Brain microvascular endothelial cell (primary cell): ENCODE data around the gene KCNQ1.

ENCODE experiments used
- DNase-seq: peaks from one replicate; pipeline ENCODE4 v3.0.0-alpha.2; 2020
- H3K27ac ChIP-seq: fragments of 250-450 bp; sonication (Bioruptor Pico); 2 replicates; pipeline ENCODE4 v1.5.1; 2020; ENCODE audit warnings: mild to moderate bottlenecking, moderate library complexity
- H3K27me3 ChIP-seq: fragments of 250-450 bp; sonication (Bioruptor Pico); replicated peaks from 2 replicates; pipeline ENCODE4 v1.5.1; 2020; ENCODE audit warnings: mild to moderate bottlenecking
- H3K36me3 ChIP-seq: fragments of 250-450 bp; sonication (Bioruptor Pico); replicated peaks from 2 replicates; pipeline ENCODE4 v1.5.1; 2020; ENCODE audit warnings: mild to moderate bottlenecking
- H3K4me3 ChIP-seq: 2 replicates; pipeline ENCODE4 v1.5.1; 2011; ENCODE audit warnings: low read depth, mild to moderate bottlenecking, control low read depth, low read length, moderate library complexity
- in situ Hi-C: cut with HindIII; loops from 2 replicates; pipeline ENCODE4 v1.10.0; 2017; ENCODE audit warnings: low sequenced_read_pairs, low pct_ligation_motif_present
- TF ChIP-seq, protein P1 (sequence below): IDR thresholded peaks from 2 replicates; pipeline ENCODE4 v1.5.1; 2011; ENCODE audit warnings: low read depth, mild to moderate bottlenecking, moderate library complexity, low read length, control low read depth, inconsistent platforms; ENCODE audit errors: missing control alignments

Gene KCNQ1

DNA sequence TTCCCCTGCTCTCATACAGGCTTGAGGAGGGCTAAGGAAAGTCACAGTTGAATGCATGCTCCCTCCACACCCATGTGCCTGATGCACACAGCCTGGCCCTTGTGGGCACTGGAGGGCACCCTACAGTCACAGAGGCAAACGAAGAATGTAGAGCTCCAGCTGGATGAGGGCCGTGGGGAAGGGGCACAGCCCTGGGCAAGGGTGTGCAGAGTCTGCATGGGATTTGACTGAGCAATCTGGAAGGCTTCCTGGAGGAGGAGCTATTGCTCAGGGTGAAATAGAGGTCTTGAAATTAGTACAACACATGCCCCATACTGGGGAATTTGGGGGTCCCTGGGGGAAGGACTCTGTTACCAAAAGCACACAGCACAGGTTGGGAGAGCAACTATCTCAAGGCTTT, 64.0 kb downstream of the KCNQ1 start:
- Histone ChIP-seq H3K27ac (no peak overlapping the region), H3K27me3 (peaks cover 6% of the 10 kb centered on the region), H3K36me3 (no peaks in the 10 kb centered on the region), H3K4me3 (no peak overlapping the region)
- no peak for DNase-seq
- TF ChIP-seq, protein P1, sequence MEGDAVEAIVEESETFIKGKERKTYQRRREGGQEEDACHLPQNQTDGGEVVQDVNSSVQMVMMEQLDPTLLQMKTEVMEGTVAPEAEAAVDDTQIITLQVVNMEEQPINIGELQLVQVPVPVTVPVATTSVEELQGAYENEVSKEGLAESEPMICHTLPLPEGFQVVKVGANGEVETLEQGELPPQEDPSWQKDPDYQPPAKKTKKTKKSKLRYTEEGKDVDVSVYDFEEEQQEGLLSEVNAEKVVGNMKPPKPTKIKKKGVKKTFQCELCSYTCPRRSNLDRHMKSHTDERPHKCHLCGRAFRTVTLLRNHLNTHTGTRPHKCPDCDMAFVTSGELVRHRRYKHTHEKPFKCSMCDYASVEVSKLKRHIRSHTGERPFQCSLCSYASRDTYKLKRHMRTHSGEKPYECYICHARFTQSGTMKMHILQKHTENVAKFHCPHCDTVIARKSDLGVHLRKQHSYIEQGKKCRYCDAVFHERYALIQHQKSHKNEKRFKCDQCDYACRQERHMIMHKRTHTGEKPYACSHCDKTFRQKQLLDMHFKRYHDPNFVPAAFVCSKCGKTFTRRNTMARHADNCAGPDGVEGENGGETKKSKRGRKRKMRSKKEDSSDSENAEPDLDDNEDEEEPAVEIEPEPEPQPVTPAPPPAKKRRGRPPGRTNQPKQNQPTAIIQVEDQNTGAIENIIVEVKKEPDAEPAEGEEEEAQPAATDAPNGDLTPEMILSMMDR, result no peak
- in situ Hi-C loops, result no loop called here

DNA sequence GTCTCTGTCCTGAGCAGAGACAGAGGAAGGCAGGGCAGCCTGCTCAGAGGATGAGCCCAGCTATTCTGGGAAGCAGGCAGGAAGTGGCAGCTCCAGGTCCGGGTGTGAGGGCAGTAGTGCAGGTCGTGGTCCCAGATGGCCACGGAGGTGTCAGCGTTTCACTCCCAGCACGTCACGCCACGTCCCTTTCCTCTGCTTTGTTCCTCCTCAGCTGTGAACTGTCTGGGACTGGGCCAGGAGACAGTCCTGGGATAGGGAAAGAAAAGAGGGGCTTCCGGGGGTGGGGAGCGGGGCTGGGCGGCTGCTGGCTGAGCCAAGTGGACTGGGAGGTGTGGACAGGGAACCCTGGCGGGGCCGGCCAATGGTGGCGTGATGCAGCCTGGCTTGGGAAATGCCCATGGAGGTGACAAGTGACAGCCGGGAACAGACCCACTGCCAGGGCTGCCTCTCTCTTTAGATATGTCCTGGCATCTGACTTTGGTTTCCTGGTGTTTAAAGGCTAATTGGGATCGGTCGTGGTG, 64.7 kb downstream of the KCNQ1 start:
- in situ Hi-C loops, result no loop called here
- no peak for DNase-seq
- TF ChIP-seq, protein P1, result no peak
- Histone ChIP-seq H3K4me3 (no peak overlapping the region), H3K27me3 (peaks cover 6% of the 10 kb centered on the region), H3K27ac (no peak overlapping the region), H3K36me3 (no peaks in the 10 kb centered on the region)

DNA sequence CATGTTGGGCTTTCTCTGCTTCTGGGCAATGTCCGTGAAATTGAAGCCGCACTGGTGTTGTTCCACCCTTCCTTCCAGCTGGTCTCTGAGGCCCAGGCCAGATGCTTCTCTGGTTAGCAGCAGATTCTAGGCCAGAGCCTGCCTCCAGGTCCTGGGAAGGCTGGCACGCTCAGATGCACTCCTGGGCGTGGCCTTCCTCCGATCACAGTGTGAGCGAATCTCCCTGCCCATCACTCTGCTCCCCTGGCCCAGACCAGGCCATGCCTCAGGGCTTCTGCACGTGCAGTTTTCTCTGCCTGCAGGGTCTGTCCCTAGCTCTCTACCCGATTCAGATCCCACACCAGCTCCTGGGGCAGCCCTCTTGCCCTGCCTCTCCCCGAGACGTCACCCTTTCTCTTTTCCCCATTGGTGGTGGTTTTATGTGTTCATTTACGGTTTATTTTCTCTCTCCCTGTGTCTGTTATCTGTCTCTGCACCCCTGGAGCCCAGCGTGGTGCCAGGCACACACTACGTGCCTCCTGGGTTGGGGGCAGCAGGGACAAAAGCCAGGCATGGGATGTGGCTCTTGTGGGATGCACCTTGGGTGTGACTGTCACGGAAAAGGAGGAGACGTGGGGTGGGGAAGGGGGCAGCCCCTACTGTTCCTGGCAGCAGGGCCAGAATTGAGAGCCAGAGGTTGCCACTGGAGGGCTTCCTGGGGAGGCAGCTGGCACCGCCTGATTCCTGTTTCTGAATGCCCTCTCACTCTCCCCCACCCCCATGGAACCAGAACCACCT, 66.0 kb downstream of the KCNQ1 start:
- H3K36me3 ChIP-seq, result no peaks in the 10 kb centered on the region
- no peak overlapping the region for H3K27ac ChIP-seq
- no peak overlapping the region for H3K4me3 ChIP-seq
- peaks cover 6% of the 10 kb centered on the region for H3K27me3 ChIP-seq
- TF ChIP-seq, protein P1, result no peak
- DNase-seq, result no peak
- in situ Hi-C loops, result no loop called here

DNA sequence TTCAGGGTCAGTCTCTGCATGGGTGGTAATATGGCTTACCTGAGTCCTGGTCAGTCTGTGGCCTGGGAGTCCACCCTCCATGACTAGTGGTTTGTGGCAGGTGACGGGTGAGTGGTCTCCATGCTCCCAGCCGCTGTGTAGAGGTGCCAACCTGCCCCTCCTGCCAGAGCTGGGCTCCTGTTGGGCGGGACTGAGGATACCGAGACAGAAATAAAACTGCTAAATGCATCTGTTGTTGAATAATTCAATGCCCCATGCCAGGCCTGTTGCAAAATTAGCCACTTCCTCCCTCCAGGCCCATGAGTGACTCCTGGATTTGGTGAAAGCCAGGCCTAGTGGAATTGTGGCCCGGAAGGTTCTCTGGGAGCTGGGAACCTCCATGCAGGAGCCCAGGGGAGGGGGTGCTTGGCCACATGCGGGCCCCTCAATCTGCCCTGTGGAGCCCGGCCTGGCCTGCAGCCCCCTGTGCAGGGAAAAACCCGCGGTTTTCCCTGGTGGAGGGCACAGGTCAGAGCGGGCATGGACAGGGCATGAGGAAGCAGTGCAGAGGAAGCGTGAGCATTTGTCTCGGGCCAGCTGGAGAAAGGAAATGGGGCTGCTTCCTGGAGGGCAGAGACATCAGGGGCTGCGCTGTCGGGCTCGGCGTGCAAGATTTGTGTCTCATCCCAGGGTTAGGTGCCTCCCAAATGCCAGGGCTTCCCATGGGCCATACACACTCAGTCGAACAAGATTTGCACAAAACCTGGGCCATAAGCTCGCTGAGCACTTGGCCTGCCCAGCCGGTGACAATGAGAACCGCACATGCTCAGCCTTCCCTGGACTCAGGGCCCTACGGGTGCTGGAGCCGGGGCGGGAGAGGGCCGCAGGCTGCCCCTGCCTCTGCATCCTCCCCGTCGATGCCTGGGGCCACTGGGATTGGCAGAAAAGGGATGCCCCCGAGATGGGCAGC, 66.9 kb downstream of the KCNQ1 start:
- in situ Hi-C loops, result no loop called here
- TF ChIP-seq, protein P1, result no peak
- Histone ChIP-seq H3K27me3 (peaks cover 3% of the 10 kb centered on the region), H3K4me3 (no peak overlapping the region), H3K36me3 (no peaks in the 10 kb centered on the region), H3K27ac (no peak overlapping the region)
- DNase-seq, result no peak

DNA sequence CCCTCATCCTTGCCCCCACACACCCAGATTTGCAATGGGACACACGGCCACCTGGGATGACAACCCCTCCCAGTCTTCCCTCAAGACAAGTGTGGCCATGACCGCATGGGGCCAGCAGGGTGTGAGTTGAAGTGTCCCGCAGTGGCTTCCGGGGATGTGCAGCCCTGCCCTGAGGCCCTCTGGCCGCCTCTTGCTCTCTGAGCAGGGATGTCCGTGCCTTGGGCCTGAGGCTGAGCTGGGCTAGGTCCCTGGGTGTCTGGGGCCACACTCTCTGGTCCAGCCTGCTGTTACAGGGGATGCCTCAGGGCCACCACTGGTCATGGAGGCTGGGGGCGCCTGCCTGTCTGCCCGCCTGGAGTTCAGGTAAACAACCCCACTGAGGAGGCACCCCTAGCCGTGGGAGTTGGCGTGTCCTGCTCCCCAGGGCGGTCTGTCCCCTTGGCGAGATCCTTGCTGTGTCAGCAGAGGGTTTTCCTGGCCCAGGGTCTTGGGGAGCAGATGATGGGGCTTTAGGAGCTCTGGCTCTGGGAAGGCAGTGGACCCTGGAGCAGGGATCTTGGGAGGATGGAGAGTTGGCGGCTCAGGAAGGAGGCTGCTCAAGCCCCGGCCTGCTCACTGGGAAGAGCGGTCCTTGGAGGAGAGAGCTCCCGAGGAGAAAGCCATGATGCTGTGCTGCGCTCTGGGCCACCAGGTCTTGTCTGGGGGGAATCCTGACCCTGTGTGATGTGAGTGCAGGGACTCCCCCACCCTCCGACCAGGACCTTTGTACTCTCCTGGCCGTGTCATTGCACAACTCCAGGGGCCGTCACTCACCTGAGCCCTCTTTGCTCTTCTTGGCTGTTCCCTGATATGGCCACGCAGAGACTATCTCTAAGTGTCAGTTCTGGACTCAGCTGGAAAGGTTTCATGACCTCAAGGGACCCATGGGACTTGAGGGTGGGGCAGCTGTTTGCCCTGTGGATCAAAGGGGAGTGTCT, 67.9 kb downstream of the KCNQ1 start:
- Histone ChIP-seq H3K27ac (no peak overlapping the region), H3K27me3 (peaks cover 2% of the 10 kb centered on the region), H3K4me3 (no peak overlapping the region), H3K36me3 (no peaks in the 10 kb centered on the region)
- DNase-seq, result no peak
- in situ Hi-C loops, result no loop called here
- TF ChIP-seq, protein P1, result no peak
